GM21528 (cell line): ENCODE results near the gene MIX23.

ENCODE experiments used
- ATAC-seq: cut with Tn5 transposase; IDR thresholded peaks from one replicate; pipeline ENCODE4 v1.9.1; 2021; ENCODE audit warnings: mild to moderate bottlenecking, moderate library complexity; ENCODE audit not compliant: unreplicated experiment, low FRiP score

MIX23 gene

DNA sequence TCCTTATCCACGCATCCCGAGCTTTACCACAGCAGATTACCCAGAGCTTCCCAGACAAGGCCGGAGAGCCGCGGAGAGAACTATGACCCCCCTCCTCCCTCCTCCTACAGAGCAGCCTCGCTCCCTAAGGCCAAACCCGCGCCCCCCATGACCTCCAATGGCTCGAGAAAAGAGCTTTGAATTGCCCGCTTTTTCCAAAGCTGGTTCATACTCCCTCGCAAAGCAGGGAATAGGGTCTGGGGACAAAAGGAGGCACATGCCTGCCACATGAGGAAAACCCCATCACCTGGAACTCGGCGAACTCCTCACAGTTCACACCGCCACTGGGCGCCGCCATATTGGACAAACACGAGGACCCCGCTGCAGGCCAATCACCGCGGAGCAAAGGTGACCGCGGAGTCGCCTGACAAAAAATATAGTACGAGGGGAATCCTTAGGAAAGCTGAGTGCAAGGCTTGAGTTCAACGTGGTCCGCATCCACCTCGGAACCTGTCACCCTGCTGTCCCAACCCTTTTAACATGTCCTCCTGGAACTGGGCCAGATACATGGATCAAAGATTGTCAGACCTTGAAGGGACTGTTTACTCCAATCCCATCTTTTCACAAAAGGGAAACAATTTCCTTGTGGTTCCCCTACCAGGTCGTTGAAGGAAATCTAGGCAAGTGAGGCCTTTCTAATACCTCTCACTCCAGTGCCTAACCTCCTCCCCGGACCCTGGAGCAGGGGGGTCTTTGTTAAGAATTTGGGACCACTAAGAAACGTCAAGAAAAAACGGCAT is at the start of gene MIX23:
Gene MIX23, minus strand, starts transcription at position 344 of the 779 bp plus-strand sequence. Its CDS starts 7 bp downstream, at position 337.
- no peak for ATAC-seq

DNA sequence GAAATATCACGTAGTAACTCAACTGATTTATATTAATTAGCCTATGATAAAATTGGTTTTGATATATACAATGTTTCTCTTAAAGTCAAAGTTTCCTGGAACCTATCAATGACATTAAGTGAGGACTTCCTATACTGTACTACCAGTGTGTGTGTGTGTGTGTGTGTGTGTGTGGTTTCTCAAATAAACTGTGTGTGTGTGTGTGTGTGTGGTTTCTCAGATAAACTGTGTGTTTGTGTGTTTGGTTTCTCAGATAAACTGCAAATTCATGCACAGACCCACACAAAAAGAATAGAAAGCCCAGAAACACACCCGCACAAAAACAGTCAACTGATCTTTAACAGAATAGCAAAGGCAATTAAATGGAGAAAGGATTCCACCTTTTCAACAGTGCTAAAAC is 47.3 kb upstream of the MIX23 start:
- ATAC-seq: no peak

DNA sequence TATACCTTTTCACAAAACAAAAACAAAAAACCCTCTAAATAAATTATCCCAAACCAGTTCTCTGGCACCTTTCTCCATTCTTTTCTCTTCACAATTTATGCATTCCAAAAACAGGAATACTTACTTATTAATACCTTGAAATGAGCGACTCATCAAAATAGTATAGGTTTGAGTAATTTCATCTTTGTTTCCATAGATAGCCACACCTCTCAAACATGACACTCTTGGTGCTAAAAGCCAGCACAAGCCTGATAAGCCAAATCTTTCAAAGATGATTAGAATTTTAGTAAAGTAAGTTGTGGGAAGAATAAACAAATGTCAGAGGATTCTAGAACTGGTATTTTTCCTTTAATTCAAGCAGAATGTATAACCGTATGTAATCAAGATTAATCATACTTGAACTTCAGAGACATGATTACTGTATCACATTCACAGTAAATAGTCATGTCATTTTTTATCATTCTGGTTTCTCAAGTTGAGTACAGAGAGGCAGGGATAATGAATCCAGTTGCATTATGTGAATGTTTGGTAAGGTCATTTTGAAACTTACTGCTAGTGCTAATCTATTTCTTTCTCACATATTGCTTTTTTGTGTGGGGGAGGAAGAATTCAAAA is 44.9 kb upstream of the MIX23 start:
- ATAC-seq: no peak

DNA sequence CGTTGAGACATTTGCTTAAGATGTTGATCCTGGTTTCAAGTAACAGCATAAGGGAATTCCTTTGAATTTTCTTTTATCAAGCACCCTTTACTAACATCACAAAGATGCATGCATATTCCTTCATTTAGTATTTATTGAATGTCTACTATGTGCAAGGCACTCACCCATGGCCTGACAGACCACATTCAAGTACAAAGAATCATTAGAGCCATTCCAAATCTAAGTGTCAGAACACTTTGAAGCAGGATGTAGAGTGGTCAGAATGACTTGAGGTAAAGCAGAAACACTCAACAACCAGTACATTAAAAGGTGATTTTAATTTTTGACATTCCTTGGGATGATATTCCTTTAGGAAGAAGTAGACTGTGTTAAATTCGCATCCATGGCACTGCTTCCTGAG is 38.8 kb upstream of the MIX23 start:
- no peak for ATAC-seq

GRCh38 chr3:122421101-122421500 is 38.1 kb upstream of the MIX23 start:
- no peak for ATAC-seq

DNA sequence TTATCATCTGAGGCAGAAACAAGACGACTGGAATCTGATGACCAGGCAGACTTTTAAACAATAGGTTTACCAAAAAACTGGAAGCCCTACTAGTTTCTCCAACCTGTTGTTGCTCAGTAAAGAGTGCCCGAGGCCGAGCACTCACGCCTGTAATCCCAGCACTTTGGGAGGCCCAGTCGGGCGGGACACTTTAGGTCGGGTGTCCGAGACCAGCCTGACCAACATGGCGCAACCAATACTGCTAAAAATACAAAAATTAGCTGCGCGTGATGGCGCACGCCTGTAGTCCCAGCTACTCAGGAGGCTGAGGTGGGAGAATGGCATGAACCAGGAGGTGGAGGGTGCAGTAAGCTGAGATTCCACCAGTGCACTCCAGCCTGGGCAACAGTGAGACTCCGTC is 33.9 kb upstream of the MIX23 start:
- no peak for ATAC-seq

DNA sequence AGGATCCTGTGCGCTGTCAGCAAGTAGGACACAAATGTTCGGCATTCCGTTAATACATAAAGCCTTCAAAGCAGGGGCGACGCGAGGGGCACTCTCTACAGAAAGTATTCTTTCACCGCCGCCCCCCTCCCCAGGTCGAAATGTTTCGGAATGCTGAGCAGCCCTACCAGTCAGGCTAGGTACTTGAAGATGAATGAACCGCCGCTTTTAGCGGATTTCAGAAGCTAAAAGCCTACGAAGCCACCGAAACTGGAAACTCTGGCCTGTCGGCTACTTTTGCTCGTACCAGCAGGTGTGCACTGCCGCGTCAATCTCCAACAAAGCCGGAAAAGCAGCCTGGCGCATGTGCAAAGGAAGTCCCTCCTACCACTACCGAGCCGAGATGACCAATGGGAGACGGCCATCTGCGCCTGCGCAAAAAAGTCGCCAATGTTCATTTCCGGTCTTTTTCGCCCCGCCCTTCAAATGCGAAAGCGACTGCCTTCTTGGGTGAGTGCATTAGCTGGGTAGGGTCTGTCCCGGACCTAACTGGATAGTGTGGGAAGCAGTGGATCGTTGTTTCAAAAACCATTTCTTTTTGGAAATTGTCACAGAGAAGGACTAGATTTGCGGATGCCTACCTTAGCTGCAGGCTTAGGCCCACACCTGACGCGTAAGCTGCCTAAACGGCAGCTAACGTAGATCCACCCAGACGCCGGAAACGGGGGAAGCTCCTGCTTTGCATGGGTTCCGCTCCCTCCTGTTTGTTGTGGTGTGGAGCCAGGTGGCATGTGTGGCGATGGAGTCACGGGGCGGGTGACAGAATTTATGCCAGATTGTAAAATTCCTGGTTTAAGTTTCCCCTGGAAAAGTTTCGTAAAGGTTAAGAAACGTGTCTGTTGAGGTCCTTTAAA is 33.0 kb upstream of the MIX23 start, which contains the start of gene WDR5B:
Gene WDR5B, minus strand, starts transcription at position 301 of the 893 bp plus-strand sequence. CDS start 534 bp downstream, outside the sequence.
- ATAC-seq: peak; percentile 89

DNA sequence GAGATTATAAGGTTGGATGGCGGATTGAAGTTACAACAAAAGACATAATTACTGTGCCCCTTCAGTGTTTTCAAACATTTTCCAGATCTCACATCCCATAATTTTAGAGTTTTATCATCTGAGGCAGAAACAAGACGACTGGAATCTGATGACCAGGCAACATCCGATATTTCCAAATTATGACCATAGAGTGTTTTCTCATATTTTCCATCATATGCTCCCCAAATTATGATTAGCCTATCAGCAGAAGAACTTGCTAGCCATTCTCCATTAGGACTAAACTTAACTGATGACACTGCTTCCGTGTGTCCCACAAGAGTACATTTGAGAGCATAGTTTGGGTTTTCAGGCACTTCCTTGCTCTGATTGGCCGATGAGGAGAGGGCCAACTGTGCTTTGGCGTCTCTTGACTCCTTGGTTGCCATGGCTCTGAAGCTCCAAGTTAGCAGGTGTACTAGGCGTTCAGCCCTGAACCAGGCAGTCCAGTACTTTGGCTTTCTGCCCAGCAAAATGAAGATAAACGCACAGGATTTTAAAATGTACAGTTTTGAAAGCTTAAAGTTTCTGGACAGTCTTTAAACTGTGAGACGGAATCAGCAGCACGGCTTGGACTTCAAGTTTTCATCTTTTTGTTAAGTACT is 32.2 kb upstream of the MIX23 start:
- ATAC-seq: peak; percentile 56

GRCh38 chr3:122414391-122414790 is 31.4 kb upstream of the MIX23 start:
- ATAC-seq: no peak

DNA sequence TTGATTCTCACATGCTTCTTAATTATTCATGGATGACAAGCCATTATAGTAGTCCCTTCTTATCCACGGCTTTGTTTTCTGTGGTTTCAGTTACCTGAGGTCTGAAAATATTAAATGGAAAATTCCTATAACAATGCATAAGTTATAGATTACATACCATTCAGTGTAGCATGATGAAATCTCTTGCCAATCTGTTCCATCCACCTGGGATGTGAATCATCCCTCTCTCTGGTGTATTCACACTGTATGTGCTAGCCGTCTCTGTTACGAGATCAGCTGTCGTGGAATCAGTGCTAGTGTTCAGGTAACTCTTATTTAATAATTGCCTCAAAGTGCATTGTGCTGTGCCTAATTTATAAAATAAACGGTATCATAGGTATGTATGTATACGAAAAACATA is 27.6 kb upstream of the MIX23 start:
- no peak for ATAC-seq

DNA sequence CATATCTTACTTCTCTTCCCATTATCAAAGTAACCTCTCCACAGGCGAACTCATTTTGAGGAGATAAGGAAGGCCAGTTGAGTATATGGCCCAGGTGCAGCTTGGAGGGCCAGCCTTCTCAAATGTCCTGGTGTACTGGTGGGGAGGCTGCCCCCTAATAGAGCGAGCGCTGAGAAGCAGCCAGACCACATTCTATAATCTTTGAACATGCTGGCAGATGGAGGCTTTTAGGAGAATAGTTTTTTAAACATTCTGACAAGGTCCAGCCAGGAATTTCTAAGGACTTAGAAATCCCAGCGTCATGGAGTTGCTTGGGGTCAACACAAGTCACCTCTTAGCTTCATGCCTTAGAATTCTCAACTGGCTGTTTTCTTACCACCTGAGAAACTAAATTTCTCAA is 27.1 kb upstream of the MIX23 start:
- no peak for ATAC-seq

DNA sequence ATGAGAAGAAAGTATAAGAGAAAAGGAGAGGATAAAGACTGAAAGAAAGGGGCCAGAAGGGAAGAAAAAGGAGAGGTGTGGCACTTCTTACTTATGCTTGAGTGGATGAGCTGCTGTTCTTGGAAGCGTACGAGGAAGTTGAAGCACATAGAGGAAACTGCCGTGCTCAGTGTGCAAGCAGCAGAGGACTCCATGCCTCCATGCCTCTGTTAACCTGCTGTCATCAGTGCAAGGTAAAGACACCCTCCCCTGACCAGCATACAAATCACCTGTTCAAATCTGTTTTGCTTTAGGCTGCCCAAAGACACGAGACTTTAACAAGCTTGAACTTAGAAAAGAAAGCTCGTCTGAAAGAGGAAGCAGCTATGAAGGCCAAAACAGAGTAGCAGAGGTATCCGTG is 26.4 kb upstream of the MIX23 start:
- no peak for ATAC-seq

DNA sequence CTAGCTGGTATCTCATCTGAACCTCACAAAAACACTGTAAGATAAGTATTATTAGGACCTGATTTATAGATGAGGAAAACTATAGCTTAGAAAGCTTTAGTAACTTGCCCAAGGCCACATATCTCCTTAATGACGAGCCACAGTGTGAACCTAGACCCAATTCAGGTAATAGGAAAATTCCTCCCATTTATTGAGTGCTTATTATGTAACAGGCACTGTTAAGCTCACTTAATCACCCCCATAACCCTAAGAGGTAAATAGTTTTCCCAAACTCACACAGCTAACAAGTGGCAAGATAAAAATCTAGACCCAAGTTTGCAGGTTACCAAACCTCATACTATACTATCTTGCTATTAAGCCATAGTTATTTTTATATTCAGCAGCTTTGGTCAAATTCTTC is 24.9 kb upstream of the MIX23 start:
- no peak for ATAC-seq

GRCh38 chr3:122406198-122406597 is 23.2 kb upstream of the MIX23 start:
- no peak for ATAC-seq

DNA sequence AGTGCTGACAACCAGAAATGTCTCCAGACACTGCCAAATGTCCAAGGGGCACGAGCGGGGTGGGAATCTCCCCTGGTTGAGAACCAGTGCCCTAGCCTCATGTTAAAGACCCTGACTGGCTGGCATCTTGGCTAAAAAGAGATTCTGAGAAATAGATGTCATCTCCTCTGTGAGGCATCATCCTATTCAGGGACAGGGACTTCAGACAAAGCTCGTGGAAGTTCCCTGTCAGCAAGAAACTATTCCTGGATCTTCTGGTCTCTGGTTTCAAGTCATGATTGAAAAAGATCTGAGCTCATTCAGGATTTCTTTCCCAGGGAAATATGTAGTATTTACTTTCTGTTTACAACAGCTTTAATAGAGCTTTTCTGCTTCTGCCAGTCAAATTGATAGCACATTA is 22.0 kb upstream of the MIX23 start:
- no peak for ATAC-seq

DNA sequence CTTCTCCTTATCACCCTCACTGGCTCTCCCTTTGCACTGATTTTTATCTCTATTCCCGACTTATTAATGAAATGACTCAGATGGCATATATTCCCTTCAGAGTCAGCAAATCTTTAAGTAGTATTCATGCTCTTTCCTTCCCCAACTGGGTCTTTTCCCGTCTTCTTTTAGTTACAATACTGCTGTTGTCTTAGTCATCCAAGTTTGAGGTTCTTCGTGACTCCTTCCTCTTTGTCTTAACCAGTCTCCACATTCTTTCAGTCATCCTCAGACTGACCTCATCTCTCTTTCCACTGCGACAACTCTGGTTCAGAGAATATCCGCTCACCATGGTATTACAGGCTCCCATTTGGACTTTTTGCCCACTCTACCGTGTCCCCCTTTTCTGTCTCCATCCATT is 20.5 kb upstream of the MIX23 start:
- ATAC-seq: no peak

DNA sequence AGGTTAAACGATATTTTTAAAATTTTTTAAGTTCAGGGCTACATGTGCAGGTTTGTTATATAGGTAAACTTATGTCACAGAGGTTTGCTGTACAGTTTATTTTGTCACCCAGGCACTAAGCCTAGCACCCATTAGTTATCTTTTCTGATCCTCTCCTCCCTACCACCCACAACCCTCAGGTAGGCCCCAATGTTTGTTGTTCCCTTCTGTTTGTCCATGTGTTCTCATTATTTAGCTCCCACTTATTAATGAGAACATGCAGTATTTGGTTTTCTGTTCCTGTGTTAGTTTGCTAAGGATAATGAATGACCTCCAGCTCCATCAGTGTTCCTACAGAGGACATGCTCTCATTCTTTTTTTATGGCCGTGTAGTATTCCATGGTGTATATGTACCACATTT is 15.9 kb upstream of the MIX23 start:
- no peak for ATAC-seq

GRCh38 chr3:122397201-122397600 is 14.2 kb upstream of the MIX23 start:
- ATAC-seq: no peak

DNA sequence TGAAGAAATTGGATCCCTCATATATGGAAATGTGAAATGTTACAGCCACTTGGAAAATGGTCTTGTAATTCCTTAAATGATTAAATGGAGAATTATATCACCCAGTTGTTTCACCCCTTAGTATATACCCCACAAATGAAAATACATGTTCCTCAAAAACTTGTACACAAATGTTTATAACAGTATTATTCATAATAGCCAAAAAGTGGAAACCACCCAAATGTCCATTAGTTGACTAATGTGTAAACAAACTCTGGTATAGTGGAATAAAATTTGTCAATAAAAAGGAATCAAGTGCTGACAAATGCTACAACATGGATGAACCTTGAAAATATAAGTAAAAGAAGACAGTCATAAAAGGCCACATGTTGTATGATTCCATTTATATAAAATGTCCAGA is 13.5 kb upstream of the MIX23 start:
- no peak for ATAC-seq

- ATAC-seq: no peak
Observed at GRCh38 chr3:122395582-122395981, 12.6 kb upstream of the MIX23 start.

DNA sequence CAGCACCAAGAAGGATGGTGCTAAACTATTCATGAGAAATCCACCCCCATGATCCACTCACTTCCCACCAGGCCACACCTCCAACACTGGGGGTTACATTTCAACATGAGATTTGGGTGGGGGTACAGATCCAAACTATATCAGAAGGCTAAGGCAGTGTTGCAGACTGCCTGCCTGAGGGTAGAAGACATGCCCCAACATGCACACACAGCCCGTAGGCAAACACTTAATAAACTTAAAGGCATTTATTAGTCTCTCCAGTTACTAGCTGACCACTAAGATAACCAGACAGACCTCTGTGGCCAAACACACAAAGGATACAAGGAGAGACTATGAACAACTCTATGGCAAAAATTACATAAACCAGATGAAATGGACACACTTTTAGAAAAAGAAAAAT is 11.1 kb upstream of the MIX23 start:
- ATAC-seq: no peak
